GM21825 (cell line): ENCODE measurements around the gene FIP1L1.
"Not testable (repeated sequence)": the region's sequence is repeated elsewhere in the genome, so short reads cannot be mapped to it uniquely, and the experiment has no call there.

Experiments used
- ATAC-seq: cut with Tn5 transposase; IDR thresholded peaks from one replicate; pipeline ENCODE4 v1.9.1; 2021; ENCODE audit warnings: mild to moderate bottlenecking, moderate library complexity; ENCODE audit not compliant: unreplicated experiment

The FIP1L1 gene

GRCh38 chr4:53374777-53375258 lies 2.6 kb upstream of the FIP1L1 start:
- ATAC-seq = no peak

DNA sequence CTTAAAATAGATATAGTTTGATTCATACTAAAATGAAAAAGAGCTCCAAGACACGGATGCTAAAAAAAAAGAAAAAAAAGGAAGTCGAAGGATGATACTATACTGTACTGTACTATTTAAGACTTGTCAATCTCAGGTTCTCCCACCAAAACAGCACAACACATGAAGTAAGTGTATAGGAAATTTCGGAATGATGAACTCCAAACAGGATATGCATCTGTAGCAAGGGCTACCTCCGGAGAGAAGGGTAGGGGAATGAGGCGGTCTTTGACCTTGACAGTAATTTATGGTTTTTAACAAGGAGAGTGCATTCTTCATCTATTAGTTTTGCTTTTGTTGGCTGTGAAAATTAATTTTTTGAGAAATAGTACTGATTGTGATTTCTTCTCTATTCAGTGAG lies 541 bp upstream of the FIP1L1 start:
- ATAC-seq = no peak

DNA sequence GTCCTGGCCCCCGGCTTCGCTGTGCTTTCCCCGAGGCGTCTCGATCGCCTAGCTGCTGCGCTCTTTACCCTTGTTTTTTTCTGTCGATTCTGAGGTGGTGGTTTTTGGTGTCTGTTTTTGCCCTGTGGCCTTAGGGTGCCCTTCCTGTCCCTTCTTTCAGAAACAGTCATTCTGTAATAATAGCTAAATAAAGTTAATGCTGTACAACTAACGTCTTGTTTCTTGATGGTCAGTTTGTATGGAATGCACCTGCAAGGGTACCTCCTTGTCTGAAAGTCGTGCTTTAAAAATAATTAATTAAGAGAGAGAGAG lies 686 bp downstream of the FIP1L1 start:
- peak; percentile 47 for ATAC-seq

GRCh38 chr4:53380221-53380620 lies 2.8 kb downstream of the FIP1L1 start:
- no peak for ATAC-seq

- ATAC-seq = not testable (repeated sequence)
These were observed 32.0 kb downstream of the FIP1L1 start for GRCh38 chr4:53409479-53409878.

- ATAC-seq = no peak
These were observed 41.8 kb downstream of the FIP1L1 start for GRCh38 chr4:53419208-53419607.

- no peak for ATAC-seq
These were observed 44.4 kb downstream of the FIP1L1 start for GRCh38 chr4:53421791-53422190.

- ATAC-seq = no peak
These were observed 44.9 kb downstream of the FIP1L1 start for GRCh38 chr4:53422367-53422766.

GRCh38 chr4:53424280-53424679 lies 46.8 kb downstream of the FIP1L1 start:
- no peak for ATAC-seq

DNA sequence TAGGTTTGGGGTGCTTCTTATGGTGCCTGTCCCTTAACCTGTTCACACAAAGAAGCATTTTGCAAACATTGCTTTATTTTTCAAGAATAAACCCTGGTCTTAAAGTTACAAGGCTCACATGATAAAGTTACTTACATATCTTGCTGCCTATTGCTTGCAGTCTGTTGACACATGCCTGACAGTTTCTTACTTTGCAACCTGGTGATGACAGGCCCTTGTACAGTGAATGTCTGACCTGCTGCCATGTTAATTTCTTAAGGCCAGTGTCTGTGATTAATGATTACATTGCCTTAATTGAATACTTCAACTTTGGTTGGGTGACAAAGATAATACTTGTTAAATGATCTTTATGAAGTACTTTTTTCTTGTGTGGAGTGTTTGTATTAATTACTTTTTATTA lies 49.9 kb downstream of the FIP1L1 start:
- ATAC-seq = no peak

- no peak for ATAC-seq
These were observed 53.6 kb downstream of the FIP1L1 start for GRCh38 chr4:53431052-53431451.

DNA sequence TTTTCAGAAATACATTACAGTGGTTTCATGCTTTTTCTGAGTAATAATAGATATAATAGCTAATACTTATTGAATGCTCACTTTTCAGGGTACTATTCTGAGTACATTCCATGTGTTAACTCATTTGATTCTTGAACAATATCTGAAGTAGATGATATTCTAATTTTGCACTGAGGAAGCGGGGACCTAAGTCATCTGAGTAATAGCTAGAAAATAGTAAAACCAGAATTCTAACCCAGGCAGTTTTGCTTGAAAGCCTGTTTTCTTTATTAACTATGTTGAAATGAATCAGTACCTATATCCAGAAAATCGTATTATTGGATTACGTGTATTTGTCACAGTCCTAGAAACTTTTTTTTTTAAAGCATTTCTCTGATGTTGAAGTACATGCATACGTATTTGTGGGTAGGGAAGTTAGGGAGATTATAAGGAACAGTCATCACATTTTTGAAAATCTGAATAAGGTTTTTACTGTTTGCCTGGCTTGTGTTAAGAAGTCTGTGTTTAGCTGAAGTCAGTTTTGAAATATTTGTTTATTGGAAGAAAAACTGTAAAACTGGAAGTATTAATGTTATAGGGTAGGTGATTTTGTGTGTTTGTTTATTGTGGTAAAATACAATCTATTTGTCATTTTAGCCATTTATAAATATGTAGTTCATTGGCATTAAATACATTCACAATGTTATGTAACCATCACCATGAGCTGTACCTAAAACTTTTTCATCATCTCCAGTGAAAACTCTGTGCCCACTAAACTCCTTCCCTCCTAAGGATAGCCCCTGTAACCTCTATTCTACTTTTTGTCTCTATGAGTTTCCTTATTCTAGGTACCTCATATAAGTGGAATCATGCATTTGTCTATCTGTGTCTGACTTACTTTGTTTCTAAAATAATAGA lies 55.3 kb downstream of the FIP1L1 start:
- no peak for ATAC-seq

DNA sequence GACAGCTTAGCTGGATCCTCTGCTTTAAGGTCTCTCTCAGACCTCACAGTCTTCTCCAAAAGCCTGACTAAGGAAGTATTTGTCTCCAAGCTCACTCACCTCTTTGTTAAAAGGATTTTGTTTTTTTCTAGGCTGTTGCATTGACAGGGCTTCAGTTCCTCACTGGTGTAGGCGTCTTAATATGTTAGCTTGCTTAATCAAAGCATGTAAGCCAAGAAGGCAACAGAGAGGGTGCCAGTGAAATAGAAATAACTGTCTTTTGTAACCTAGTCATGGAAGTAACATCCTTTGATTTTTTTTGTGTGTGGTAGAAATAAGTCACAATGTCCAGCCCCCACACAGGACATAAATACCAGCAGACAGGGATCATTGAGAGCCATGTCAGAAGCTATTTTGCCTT lies 58.8 kb downstream of the FIP1L1 start:
- no peak for ATAC-seq

DNA sequence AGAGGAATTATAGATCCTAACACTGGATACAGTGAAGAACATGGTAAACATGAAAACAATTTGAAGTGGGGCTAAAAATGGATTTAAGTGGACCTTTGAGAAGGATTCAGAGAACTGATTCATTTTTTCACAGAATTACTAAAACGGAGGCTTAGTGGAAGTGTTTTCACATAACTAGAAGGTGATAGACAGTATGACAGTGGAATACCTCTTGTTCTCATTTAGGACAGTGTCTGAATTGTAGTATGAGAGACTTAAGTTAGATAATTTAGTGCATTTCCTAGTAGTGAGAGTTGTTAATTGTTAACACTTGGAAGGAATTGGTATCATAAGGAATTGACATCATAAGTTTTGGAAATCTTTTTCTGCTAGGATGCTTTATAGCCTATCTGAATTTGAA lies 64.1 kb downstream of the FIP1L1 start:
- no peak for ATAC-seq

GRCh38 chr4:53444954-53445353 lies 67.5 kb downstream of the FIP1L1 start:
- ATAC-seq = no peak

- no peak for ATAC-seq
These were observed 73.3 kb downstream of the FIP1L1 start for GRCh38 chr4:53450773-53451172.

GRCh38 chr4:53453385-53453784 lies 75.9 kb downstream of the FIP1L1 start:
- no peak for ATAC-seq

GRCh38 chr4:53455766-53456165 lies 78.3 kb downstream of the FIP1L1 start:
- no peak for ATAC-seq

DNA sequence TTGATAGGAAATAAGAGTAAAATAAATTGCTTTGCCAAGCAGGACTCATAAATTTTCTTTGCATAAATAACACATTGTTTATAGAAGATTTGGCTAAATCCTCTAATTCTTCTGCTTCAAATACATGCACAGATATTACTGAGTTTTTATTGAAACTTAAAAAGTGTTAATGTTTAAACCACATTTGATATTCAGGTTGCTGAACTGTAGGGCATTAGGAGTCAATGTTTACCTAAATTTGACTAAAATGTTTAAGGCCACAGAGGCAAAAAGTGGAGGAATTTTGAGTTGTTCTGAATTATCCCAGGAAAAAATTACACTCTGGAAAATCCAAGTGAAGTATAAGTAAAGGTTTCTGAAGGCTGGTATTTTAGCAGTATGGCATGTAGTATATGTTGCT lies 78.7 kb downstream of the FIP1L1 start:
- ATAC-seq = no peak

GRCh38 chr4:53459548-53459947 lies 82.1 kb downstream of the FIP1L1 start:
- ATAC-seq = no peak

DNA sequence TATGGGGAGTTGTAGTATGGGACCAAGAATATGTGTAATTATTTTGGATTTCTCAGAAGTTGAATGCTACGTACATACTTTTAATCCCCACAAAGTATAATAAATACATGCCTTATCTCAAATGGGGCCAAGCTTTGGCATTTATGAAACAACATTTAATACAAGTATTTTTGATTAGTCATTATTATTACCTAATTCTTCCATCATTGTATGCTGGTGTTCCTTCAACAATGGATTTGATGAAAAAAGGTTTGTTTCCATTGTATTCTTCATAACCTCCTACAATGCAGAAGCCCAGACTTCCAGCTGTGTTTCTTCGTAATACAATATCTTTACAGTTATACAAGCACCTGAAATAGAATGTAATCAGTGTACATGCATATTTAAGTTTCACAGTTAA lies 83.8 kb downstream of the FIP1L1 start:
- no peak for ATAC-seq

DNA sequence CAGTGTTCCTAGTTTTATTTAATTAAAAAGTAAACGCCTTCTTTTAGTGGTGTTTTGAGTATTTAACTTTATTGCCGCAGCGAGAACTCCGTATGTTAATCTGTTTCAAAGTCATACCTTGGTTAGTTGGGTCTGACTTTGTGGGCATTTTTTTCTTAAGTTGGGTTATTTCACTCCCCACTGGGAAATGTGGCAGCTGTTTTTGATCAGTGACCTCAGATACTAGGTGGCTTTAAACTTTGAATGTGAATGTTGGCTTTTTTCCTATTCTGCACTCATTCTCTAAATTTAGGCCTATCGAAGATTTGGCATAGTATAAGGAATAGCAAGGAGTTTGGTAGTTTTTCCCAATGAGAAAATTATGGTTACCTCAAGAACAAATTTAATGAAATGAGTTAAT lies 85.9 kb downstream of the FIP1L1 start:
- ATAC-seq = no peak

DNA sequence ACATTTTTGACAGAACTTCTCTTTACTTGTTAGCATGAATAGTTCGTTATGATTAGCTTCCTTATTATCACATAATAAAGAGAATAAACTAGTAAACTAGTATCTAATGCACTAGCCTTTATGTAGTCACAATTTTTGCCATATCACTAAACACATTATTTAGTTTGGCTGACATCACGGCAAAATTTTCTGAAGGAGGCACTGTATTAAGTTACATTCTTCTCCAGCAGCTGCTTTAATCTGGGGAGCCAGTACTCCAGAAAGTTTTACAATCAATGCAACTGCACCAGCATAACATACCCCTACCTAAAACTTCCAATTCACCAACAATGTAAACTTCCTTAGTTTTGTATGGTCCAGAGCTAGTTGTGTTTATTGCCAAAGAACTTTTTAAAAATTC lies 87.8 kb downstream of the FIP1L1 start:
- ATAC-seq = no peak
